Daoy (cell line): ENCODE data around the gene PYCARD. TPM values are rescaled to one million over a fixed set of nuclear protein-coding genes. Genes with fewer than 3 reads are reported as not detected.
A peak's percentile ranks its signal among the peaks of the same experiment; 100 is the strongest.
"Not testable (repeated sequence)": the region's sequence is repeated elsewhere in the genome, so short reads cannot be mapped to it uniquely, and the experiment has no call there.

ENCODE experiments used
- DNase-seq: peaks from one replicate; pipeline ENCODE4 v3.0.0-alpha.2; 2015; ENCODE audit warnings: low read depth
- total RNA-seq: library from RNA; depleted of rRNA; stranded (reverse); fragments of >200 nt; shearing (Covaris generic); gene quantifications from 2 replicates; pipeline ENCODE4 v1.2.3, GENCODE V29; 2014

Gene PYCARD
- total RNA-seq, 1 experiment from 2014 or later: 14.7 TPM

GRCh38 chr16:31215287-31216162 lies 13.0 kb upstream of the PYCARD start:
- peak; percentile 64 for DNase-seq

DNA sequence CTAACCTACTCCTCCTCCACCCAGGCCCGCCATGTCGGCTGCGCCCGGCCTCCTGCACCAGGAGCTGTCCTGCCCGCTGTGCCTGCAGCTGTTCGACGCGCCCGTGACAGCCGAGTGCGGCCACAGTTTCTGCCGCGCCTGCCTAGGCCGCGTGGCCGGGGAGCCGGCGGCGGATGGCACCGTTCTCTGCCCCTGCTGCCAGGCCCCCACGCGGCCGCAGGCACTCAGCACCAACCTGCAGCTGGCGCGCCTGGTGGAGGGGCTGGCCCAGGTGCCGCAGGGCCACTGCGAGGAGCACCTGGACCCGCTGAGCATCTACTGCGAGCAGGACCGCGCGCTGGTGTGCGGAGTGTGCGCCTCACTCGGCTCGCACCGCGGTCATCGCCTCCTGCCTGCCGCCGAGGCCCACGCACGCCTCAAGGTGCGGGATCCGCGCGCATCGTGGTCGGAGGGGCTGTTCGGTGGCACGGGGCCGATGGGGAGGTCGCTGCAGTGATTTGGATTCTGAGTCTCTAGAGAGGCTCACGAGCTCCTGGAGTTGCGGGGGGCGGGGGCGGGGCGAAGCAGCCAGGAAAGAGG lies 12.2 kb upstream of the PYCARD start:
- no peak for DNase-seq

GRCh38 chr16:31213877-31214707 lies 11.5 kb upstream of the PYCARD start, which contains the start of gene TRIM72:
Gene TRIM72, plus strand, starts transcription at chr16:31214119. Its CDS starts 620 bp downstream, at chr16:31214739.
- no peak for DNase-seq

GRCh38 chr16:31213342-31213741 lies 10.8 kb upstream of the PYCARD start:
- no peak for DNase-seq

- no peak for DNase-seq
These were observed 4.2 kb upstream of the PYCARD start for GRCh38 chr16:31206776-31207175.

- no peak for DNase-seq
These were observed 2.5 kb upstream of the PYCARD start for GRCh38 chr16:31204871-31205666.

- peak; percentile 20 for DNase-seq
These were observed 762 bp downstream of the PYCARD start for GRCh38 chr16:31201582-31202413.

DNA sequence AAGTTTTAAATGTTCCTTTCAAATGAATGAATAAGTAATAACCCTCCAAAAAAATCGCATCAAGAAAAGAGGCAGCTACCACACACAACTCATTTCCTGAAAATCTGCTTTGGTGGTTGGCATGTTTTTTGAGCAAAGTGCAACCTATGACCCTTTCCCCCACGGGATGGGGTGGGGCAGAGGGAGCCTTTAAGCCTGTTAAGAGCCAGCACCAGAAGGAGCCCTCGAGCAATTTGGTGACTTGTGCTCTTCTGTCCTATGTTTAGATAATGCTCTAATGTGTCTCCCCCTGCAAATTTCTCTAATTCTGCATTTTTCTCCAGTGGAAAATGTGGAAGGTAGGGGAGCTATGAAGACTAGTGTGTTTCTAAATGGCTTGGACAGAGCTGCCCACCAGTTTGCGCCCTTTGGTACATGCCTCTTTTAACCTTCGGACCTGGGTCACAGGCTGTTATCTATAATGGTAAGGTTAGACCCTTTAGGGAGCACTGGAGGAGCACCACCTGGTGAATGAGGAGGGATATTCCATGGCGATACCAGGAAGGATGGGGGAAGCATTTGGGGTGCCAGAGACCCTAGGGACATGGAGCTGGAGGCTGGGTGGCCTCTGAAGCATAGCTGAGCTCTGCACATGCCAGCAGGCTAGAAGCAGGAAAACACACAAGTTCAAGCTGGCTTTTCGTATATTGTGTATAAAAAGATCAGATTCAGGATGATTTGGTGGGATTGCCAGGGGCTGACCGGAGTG lies 1.6 kb downstream of the PYCARD start:
- DNase-seq: peak; percentile 25

DNA sequence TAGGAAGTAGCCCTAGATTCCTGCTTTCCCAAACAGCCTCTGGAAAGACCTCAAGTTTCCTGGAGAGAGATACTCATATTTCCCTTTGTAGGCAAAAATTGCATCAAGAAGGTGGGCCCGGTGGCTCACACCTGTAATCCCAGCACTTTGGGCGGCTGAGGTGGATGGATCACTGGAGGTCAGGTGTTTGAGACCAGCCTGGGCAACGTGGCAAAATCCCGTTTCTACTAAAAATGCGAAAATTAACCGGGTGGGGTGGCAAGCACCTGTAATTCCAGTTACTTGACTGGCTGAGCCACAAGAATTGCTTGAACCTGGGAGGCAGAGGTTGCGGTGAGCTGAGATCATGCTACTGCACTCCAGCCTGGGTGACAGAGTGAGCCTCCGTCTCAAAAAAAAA lies 2.4 kb downstream of the PYCARD start:
- not testable (repeated sequence) for DNase-seq

DNA sequence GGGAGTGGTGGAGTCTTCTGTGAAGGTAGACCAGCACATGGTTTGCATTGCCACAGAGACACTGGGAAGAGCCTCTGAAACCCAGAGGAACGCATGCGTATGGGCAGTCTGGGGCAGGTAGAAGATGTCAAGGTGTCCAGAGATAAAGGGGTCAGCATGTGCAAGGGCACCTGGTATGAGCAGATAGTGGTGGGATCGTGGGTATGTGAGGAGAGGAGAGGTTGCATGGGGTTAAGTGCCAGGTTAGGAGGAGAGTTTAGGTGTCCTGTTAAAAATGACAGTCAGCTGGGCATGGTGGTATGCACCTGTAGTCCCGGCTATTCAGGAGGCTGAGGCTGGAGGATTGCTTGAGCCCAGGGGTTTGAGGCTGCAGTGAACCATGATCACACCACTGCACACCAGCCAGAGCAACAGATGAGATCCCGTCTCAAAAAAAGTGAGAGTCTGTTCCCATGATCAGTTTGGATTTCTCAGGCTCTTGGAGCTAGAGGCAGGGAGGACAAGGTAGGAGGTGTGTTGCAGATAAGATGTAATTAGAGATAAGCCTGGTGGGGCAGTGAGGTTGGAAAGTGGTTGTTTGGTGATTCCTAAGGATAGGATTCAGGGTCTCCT lies 3.0 kb downstream of the PYCARD start:
- no peak for DNase-seq

DNA sequence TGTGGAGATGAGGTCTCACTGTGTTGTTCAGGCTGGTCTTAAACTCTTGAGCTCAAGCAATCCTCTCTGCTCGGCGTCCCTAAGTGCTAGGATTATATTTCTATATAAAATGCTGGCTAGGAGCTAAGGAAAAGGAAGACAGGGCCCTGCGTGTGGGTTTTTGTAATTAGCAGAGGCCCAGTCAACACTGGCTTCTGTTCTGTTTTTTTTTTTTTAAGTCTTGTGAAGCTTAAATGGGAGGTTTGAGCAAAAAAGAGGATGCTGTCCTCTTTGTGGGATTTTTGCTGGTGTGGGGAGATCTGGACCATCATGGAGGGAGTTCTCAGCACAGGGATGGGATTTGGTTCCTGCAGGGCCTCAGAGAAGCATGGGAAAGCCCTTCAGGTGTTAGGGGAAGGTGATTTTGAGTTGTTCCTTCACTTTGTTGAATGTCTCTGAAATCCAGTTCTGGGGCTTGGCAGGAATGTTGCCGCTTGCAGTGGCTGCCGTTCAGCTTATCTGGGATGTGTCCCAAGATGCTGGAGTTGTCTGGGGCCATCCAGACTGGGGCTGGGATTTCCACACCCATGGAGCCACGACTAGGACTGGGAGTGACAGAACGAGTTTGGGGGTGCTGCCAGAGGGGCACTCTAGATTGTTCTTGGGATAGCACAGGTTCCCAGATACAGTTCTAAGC lies 4.2 kb downstream of the PYCARD start:
- DNase-seq: no peak

DNA sequence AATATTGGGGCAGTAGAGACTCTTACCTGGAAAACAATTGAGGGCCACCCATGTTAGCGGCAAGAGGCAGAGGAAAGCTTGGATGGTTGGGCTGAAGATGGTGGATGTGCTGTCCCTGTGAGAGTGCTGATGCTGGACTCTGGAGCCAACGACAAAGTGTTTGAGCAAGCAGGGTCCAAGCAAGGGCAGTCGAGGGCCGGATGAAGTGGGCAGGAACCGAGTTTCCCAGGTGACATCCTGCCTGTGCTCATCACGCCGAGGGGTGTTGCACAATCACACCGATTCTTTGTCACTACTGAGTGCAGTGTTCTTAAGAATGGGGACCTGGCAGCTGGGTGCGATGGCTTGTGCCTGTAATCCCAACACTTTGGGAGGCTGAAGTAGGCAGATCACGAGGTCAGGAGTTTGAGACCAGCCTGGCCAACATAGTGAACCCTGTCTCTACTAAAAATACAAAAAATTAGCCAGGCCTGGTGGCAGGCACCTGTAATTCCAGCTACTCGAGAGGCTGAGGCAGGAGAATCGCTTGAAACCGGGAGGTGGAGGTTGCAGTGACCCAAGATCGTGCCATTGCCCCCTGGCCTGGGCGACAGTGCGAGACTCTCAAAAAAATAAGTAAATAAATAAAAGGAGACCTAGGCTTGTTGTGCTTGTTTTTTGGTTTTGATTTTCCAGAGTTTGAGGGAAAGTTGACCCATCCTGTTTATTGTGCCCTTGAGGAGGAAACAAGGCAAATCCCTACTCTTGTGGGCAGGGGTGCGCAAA lies 6.1 kb downstream of the PYCARD start:
- no peak for DNase-seq

DNA sequence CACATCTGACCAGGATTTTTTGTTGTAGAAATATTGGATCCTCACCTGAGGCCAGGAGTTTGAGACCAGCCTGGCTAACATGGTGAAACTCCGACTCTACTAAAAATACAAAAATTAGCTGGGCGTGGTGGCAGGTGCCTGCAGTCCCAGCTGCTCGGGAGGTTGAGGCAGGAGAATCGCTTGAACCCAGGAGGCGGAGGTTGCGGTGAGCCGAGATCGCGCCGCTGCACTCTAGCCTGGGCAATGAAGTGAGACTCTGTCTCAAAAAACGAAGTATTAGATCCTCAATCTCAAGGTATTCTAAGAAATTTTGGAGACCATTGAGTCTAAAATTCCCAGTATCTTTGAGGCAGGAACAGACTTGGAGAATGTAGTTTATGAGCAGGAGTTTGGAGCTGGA lies 6.7 kb downstream of the PYCARD start:
- not testable (repeated sequence) for DNase-seq

DNA sequence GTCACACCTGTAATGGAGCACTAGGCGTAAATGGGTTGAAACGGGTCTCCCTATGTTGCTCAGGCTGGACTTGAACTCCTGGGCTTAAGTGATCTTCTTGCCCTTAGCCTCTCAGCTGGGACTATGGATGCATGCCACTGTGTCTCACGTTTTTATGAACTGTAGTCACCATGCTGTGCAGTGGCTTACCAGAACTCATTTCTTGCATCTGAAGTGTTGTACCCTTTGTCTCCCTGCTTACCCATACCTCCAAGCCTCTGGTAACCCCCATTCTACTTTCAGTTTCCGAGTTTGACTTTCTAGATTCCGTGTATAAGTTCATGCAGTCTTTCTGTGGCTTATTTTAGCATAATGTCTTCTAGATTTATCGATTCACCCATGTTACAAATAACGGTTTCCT lies 7.7 kb downstream of the PYCARD start:
- DNase-seq: no peak

DNA sequence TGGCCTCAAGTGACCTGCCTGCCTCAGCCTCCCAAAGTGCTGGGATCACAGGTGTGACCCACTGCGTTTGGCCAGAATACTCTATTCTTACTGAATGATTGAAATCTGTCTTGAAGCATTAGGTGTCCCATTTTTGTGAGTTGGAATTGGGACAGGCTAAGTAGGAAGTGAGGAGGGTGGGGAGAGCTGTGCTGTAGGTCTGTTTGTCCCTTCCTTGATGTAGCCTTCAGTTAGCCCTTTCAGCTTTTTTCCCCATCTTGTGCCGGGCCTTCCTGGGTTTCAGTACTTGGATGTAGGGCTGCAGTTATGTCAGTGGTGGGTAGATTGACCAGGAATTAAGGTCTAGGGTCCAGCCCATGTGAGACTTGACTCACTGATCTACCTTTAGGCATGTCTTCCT lies 8.7 kb downstream of the PYCARD start:
- no peak for DNase-seq

DNA sequence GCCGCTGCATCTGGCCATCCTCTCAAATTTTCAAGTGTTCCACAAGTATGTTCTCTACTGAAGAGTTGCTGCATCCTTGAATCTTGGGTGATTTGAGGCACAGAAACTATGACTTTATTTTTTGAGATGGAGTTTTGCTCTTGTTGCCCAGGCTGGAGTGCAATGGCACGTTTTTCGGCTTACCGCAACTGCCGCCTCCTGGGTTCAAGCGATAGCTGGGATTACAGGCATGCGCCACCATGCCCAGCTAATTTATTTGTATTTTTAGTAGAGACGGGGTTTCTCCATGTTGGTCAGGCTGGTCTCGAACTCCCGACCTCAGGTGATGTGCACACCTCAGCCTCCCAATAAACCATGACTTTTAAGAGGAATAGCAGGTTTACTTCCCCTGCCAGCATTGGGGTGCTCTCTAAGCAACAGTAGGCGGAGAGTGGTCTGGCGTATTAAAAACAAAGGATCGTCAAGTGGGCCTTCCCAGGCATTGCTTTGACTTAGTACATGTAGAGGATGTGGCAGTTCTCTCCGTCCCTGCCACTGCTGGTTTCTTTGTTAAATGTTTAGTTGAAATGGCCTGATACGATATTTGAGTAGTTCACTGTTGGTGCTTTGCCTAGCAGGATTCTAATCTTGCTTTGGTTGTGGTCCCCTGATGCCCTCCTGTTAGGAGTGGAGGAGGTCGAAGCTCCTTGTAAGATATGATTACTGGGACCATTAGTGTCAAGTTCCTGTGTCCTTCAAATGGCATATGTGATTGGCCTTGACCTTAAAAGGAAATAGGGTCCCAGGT lies 9.5 kb downstream of the PYCARD start:
- DNase-seq: no peak

- no peak for DNase-seq
These were observed 10.7 kb downstream of the PYCARD start for GRCh38 chr16:31191697-31192428.
